K562 (cell line): ENCODE results near the gene SLFN14.

Experiments used
- ATF1 ChIP-seq, 2 experiments: fragments of 450-650 bp in 1 of 2; IDR thresholded peaks; 2 replicates each; pipeline ENCODE4 v1.6.1; 2016; ENCODE audit warnings: missing compliant biosample characterization in 1 of 2, missing genetic modification characterization in 1 of 2
- CEBPB ChIP-seq: fragments of 450-650 bp; IDR thresholded peaks from 2 replicates; pipeline ENCODE4 v1.6.1; 2016; ENCODE audit warnings: missing genetic modification characterization, missing compliant biosample characterization
- GABPA ChIP-seq: fragments of 200-800 bp; sonication (Bioruptor generic); conservative IDR thresholded peaks from 2 replicates; pipeline ENCODE4 v1.6.1; 2016; ENCODE audit warnings: low read depth, missing genetic modification characterization, missing compliant biosample characterization
- HDAC1 ChIP-seq, 2 experiments: fragments of 450-650 bp; IDR thresholded peaks; 2 replicates each; pipeline ENCODE4 v1.6.1; 2016 to 2017; ENCODE audit warnings: inconsistent platforms in 1 of 2, mild to moderate bottlenecking in 1 of 2, moderate library complexity in 1 of 2
- NR2F6 ChIP-seq: fragments of 450-650 bp; formaldehyde crosslinking; IDR thresholded peaks from 2 replicates; pipeline ENCODE4 v1.4.0; 2020; ENCODE audit warnings: mild to moderate bottlenecking
- SP1 ChIP-seq: sonication (generic); formaldehyde crosslinking; IDR thresholded peaks from 2 replicates; pipeline ENCODE4 v1.8.1; 2022; ENCODE audit warnings: mild to moderate bottlenecking, missing genetic modification reagents

DNA sequence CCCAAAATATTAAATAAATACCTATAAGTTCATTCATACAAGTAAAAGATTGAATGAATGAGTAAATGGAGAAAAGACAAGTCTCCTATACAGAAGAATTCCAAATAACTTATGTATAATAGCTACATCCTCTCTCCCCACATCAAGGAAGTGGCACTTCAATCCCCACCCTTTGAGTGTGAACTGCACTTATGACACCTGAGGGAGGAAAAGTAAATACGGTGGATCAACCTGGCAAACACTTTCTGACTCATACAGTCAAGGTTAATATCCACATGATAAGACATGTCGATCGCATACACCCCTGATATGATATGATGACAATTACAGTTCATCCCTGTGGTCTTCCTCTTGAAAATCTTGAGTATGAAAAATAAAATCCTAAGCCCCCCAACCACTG is 41.2 kb downstream of the SLFN14 start:
- TF ChIP-seq NR2F6 (CRISPR knock-in tag) (no peak), CEBPB (tag) (no peak), ATF1 (CRISPR knock-in tag; IDR thresholded peaks at IDR 0.05) (no peak), ATF1 (tag; IDR thresholded peaks at IDR 0.05) (no peak), SP1 (CRISPR knock-in tag) (no peak), HDAC1 (IDR thresholded peaks at IDR 0.05) (no peak), GABPA (tag) (no peak)
